H1 (cell line): Measurements from ENCODE around the gene SPOCK2. TPM values are rescaled to one million over a fixed set of nuclear protein-coding genes. Genes with fewer than 3 reads are reported as not detected.

Experiments used
- CTCF ChIA-PET: fragments of 300-600 bp; sonication (Branson Sonifier 250); formaldehyde crosslinking; loops from one replicate; lab custom pipeline; 2021; ENCODE audit not compliant: partially characterized antibody; lab: Charles Lee
- POLR2A ChIA-PET: fragments of 300-600 bp; sonication (Branson Sonifier 250); formaldehyde crosslinking; loops from one replicate; lab custom pipeline; 2021; ENCODE audit warnings: inconsistent platforms; ENCODE audit not compliant: partially characterized antibody; lab: Charles Lee
- DNase-seq, 2 experiments: peaks; one replicate each; pipeline versions ENCODE4 v3.0.0 to v3.0.0-alpha.2; 2010 to 2022; ENCODE audit warnings: low spot score in 2 of 2, low read depth in 1 of 2, mixed read lengths in 1 of 2
- FAIRE-seq: peaks from 2 replicates; lab custom pipeline; 2011; peaks lifted over from hg19 to GRCh38; lab: Jason Lieb, UNC
- H2AFZ ChIP-seq: 2 replicates; pipeline ENCODE4 v1.8.1; 2012; ENCODE audit warnings: low read length, inconsistent platforms
- H2AK5ac ChIP-seq: 2 replicates; pipeline ENCODE4 v1.6.1; 2013; ENCODE audit warnings: low read depth, low read length
- H2BK120ac ChIP-seq: replicated peaks from 2 replicates; pipeline ENCODE3; 2013; ENCODE audit warnings: low read depth, low read length, inconsistent platforms
- H2BK12ac ChIP-seq: 2 replicates; pipeline ENCODE4 v1.6.1; 2013; ENCODE audit warnings: low read depth, low read length
- H2BK15ac ChIP-seq: 2 replicates; pipeline ENCODE4 v1.6.1; 2013; ENCODE audit warnings: low read length
- H2BK20ac ChIP-seq: 2 replicates; pipeline ENCODE4 v1.6.1; 2013; ENCODE audit warnings: low read length
- H2BK5ac ChIP-seq: 2 replicates; pipeline ENCODE4 v1.6.1; 2013; ENCODE audit warnings: low read depth, low read length
- H3K14ac ChIP-seq: 2 replicates; pipeline ENCODE4 v1.6.1; 2013; ENCODE audit warnings: inconsistent platforms; ENCODE audit not compliant: insufficient read length
- H3K18ac ChIP-seq: 2 replicates; pipeline ENCODE4 v1.6.1; 2013; ENCODE audit warnings: low read length; ENCODE audit errors: extremely low read depth
- H3K23ac ChIP-seq: 2 replicates; pipeline ENCODE4 v1.6.1; 2013; ENCODE audit warnings: inconsistent platforms; ENCODE audit not compliant: insufficient read length
- H3K23me2 ChIP-seq: 2 replicates; pipeline ENCODE4 v1.6.1; 2013; ENCODE audit warnings: low read depth, low read length
- H3K27ac ChIP-seq: 2 replicates; pipeline ENCODE4 v1.6.1; 2011; ENCODE audit warnings: low read depth, low read length, inconsistent platforms
- H3K27me3 ChIP-seq, 4 experiments: replicated peaks in 1 of 4; 1 replicate in 1 of 4; 2 replicates in 3 of 4; pipeline versions ENCODE4 v1.6.1 to v1.8.1; 2011 to 2013; ENCODE audit warnings: low read length in 3 of 4, mild to moderate bottlenecking in 3 of 4, inconsistent platforms in 2 of 4, mixed read lengths in 2 of 4, moderate library complexity in 1 of 4; ENCODE audit not compliant: control insufficient read depth in 3 of 4, insufficient read depth in 3 of 4; ENCODE audit errors: extremely low read depth in 1 of 4
- H3K36me3 ChIP-seq, 4 experiments: 2 replicates each; pipeline versions ENCODE4 v1.6.1 to v1.8.1; 2011 to 2013; ENCODE audit warnings: mild to moderate bottlenecking in 4 of 4, low read length in 3 of 4, moderate library complexity in 2 of 4, control low read depth in 1 of 4, inconsistent platforms in 1 of 4; ENCODE audit not compliant: insufficient read depth in 4 of 4, control insufficient read depth in 2 of 4
- H3K4ac ChIP-seq: replicated peaks from 2 replicates; pipeline ENCODE3; 2013; ENCODE audit warnings: low read length, low read depth, mixed read lengths, inconsistent platforms; ENCODE audit not compliant: insufficient read length
- H3K4me1 ChIP-seq, 4 experiments: replicated peaks in 1 of 4; 1 replicate in 1 of 4; 2 replicates in 3 of 4; pipeline versions ENCODE4 v1.6.1 to v1.8.1; 2011 to 2013; ENCODE audit warnings: low read length in 3 of 4, inconsistent platforms in 2 of 4, mixed read lengths in 1 of 4; ENCODE audit not compliant: insufficient read depth in 4 of 4, control insufficient read depth in 3 of 4
- H3K4me2 ChIP-seq, 2 experiments: 2 replicates each; pipeline versions ENCODE4 v1.6.1 to v1.8.1; 2011 to 2013; ENCODE audit warnings: low read depth in 2 of 2, low read length in 2 of 2, control low read depth in 1 of 2, inconsistent platforms in 1 of 2, mild to moderate bottlenecking in 1 of 2; ENCODE audit not compliant: insufficient read depth in 1 of 2
- H3K4me3 ChIP-seq, 4 experiments: fragments of 200-600, 300-600 bp in 1 of 4; sonication (generic), shearing (Covaris generic), sonication (Bioruptor Twin) in 1 of 4; 2 replicates each; pipeline versions ENCODE4 v1.5.1 to v1.8.1; 2011 to 2016; ENCODE audit warnings: low read length in 4 of 4, low read depth in 3 of 4, control low read depth in 2 of 4, inconsistent platforms in 2 of 4, mild to moderate bottlenecking in 2 of 4, mixed read lengths in 1 of 4, moderate library complexity in 1 of 4; ENCODE audit not compliant: insufficient read depth in 2 of 4; ENCODE audit errors: extremely low read depth in 1 of 4
- H3K56ac ChIP-seq: replicated peaks from 2 replicates; pipeline ENCODE3; 2013; ENCODE audit warnings: low read depth, mild to moderate bottlenecking, mixed read lengths, low read length, inconsistent platforms; ENCODE audit not compliant: insufficient read length
- H3K79me1 ChIP-seq: 2 replicates; pipeline ENCODE4 v1.6.1; 2013; ENCODE audit warnings: low read depth, low read length, control low read depth
- H3K79me2 ChIP-seq, 2 experiments: 2 replicates each; pipeline versions ENCODE4 v1.6.1 to v1.8.1; 2012 to 2013; ENCODE audit warnings: low read length in 2 of 2, mild to moderate bottlenecking in 2 of 2, inconsistent platforms in 1 of 2; ENCODE audit not compliant: insufficient read depth in 2 of 2, control insufficient read depth in 1 of 2
- H3K9ac ChIP-seq, 4 experiments: replicated peaks in 1 of 4; 1 replicate in 1 of 4; 2 replicates in 3 of 4; pipeline versions ENCODE4 v1.6.1 to v1.8.1; 2011 to 2013; ENCODE audit warnings: low read depth in 3 of 4, low read length in 3 of 4, control low read depth in 2 of 4, mild to moderate bottlenecking in 2 of 4, moderate library complexity in 2 of 4, inconsistent platforms in 1 of 4; ENCODE audit errors: extremely low read depth in 1 of 4
- H3K9me3 ChIP-seq, 2 experiments: 2 replicates each; pipeline versions ENCODE4 v1.6.1 to v1.8.1; 2012 to 2013; ENCODE audit warnings: mild to moderate bottlenecking in 2 of 2, moderate library complexity in 2 of 2, control low read depth in 1 of 2, inconsistent platforms in 1 of 2, low read depth in 1 of 2, low read length in 1 of 2, mixed read lengths in 1 of 2; ENCODE audit not compliant: insufficient read depth in 2 of 2
- H4K20me1 ChIP-seq, 2 experiments: replicated peaks in 1 of 2; 2 replicates each; pipeline versions ENCODE3 to v1.8.1; 2011 to 2013; ENCODE audit warnings: inconsistent platforms in 2 of 2, low read length in 2 of 2, mild to moderate bottlenecking in 1 of 2; ENCODE audit not compliant: insufficient read depth in 2 of 2, control insufficient read depth in 1 of 2
- H4K5ac ChIP-seq: 2 replicates; pipeline ENCODE4 v1.6.1; 2013; ENCODE audit warnings: low read length, low read depth, mixed read lengths, inconsistent platforms; ENCODE audit not compliant: insufficient read length
- H4K8ac ChIP-seq: 2 replicates; pipeline ENCODE4 v1.8.0; 2013; ENCODE audit warnings: mild to moderate bottlenecking, moderate library complexity, low read length, inconsistent platforms; ENCODE audit not compliant: insufficient read depth; ENCODE audit errors: extremely low read depth
- H4K91ac ChIP-seq: replicated peaks from 2 replicates; pipeline ENCODE3; 2013; ENCODE audit warnings: low read length, mixed read lengths, inconsistent platforms; ENCODE audit not compliant: insufficient read length
- ASH2L ChIP-seq: fragments of 200-600, 300-600 bp; sonication (generic); IDR thresholded peaks from one replicate; pipeline ENCODE4 v1.7.1; 2017; ENCODE audit warnings: low read length
- BACH1 ChIP-seq: IDR thresholded peaks from 2 replicates; pipeline ENCODE4 v1.6.1; 2012; ENCODE audit warnings: low read length, improper control_type of control experiment
- CREB1 ChIP-seq: IDR thresholded peaks from 2 replicates; pipeline ENCODE4 v1.6.1; 2012; ENCODE audit warnings: inconsistent platforms
- CTBP2 ChIP-seq: IDR thresholded peaks from 2 replicates; pipeline ENCODE4 v1.7.0; 2011; ENCODE audit warnings: borderline replicate concordance, mild to moderate bottlenecking, moderate library complexity, mixed read lengths, low read length; ENCODE audit not compliant: insufficient read depth, insufficient read length
- GTF2F1 ChIP-seq: IDR thresholded peaks from 2 replicates; pipeline ENCODE4 v1.6.1; 2012; ENCODE audit warnings: low read depth, low read length, improper control_type of control experiment, borderline replicate concordance
- JUND ChIP-seq: IDR thresholded peaks from 2 replicates; pipeline ENCODE4 v1.6.1; 2011; ENCODE audit warnings: mild to moderate bottlenecking, improper control_type of control experiment, low read length
- SP4 ChIP-seq: IDR thresholded peaks from 2 replicates; pipeline ENCODE4 v1.6.1; 2012; ENCODE audit warnings: low read length, inconsistent platforms
- WGBS, 2 experiments: shearing (Covaris generic) in 1 of 2; methylation state at CpG; one replicate each; pipeline versions ENCODE4 v1.1.6 to v1.1.7; 2013 to 2015; ENCODE audit warnings: low lambda C conversion rate in 2 of 2, mixed read lengths in 2 of 2, inconsistent platforms in 1 of 2, low coverage in 1 of 2, missing lambda C conversion rate in 1 of 2; ENCODE audit not compliant: insufficient replicate concordance in 2 of 2, insufficient coverage in 1 of 2, insufficient read length in 1 of 2; ENCODE audit errors: extremely low coverage in 1 of 2, missing lambda C conversion rate in 1 of 2; 5-methylcytosine and 5-hydroxymethylcytosine counted together
- polyA plus RNA-seq, 7 experiments: library from polyadenylated mRNA; depleted of rRNA in 3 of 7; stranded (reverse) in 5 of 7; unstranded in 2 of 7; fragments of >200 nt in 5 of 7; fragments of 200-250 nt in 2 of 7; gene quantifications; 1 replicate in 5 of 7; 2 replicates in 1 of 7; 4 replicates in 1 of 7; pipeline versions ENCODE4 v1.2.1 to v1.2.3, GENCODE V29; 2011 to 2013; ENCODE audit warnings: missing spikeins in 2 of 7, mixed read lengths in 2 of 7
- total RNA-seq: library from RNA; stranded (reverse); fragmentation: NEBNext Ultra II Directional; extraction: Animal tissue kit (Norgen Biotek cat#: 25700); gene quantifications from 2 replicates; pipeline ENCODE4 v1.2.1, GENCODE V29; 2021
- TF ChIP-seq, protein P1 (sequence below): IDR thresholded peaks from 2 replicates; pipeline ENCODE4 v1.6.1; 2012; ENCODE audit warnings: low read length, inconsistent platforms
- TF ChIP-seq, protein P2 (sequence below): IDR thresholded peaks from 2 replicates; pipeline ENCODE4 v1.6.1; 2012; ENCODE audit warnings: inconsistent platforms

The SPOCK2 gene
- total and polyA plus RNA-seq, 2 of the 8 experiments (the other 6 are each of a cell fraction or from before 2014, with no cell fraction given), result 1.5 to 1.9 TPM

GRCh38 chr10:72123616-72124015 lies 35.3 kb upstream of the SPOCK2 start:
- H3K27me3 ChIP-seq, result no peaks in the 10 kb centered on the region
- no peak overlapping the region for H2BK20ac ChIP-seq
- H3K4me1 ChIP-seq, result peaks cover 0 to 5% (median 2%) of the 10 kb centered on the region in 4 experiments; a peak in 2 of 7 replicates
- CTCF ChIA-PET, result interaction anchor here (0.6 to 5.0 kb wide), 4 partner anchors 15 to 214 kb away, joined by 3 to 39 read pairs (median 11); no protein-coding TSS in a partner anchor
- no peaks in the 10 kb centered on the region for H3K36me3 ChIP-seq
- no peak overlapping the region for H2BK15ac ChIP-seq
- no peaks in the 10 kb centered on the region for H3K79me2 ChIP-seq
- no peak for FAIRE-seq
- H3K4me3 ChIP-seq, result no peak overlapping the region
- WGBS, 2 experiments, result 87% methylated on average over 4 of the region's 4 CpGs; no CpG with 5 or more reads in 1 of the 2 experiments
- no peak overlapping the region for H4K8ac ChIP-seq
- no peak overlapping the region for H2BK120ac ChIP-seq
- DNase-seq, result no peak
- no peaks in the 10 kb centered on the region for H4K20me1 ChIP-seq
- H2AK5ac ChIP-seq, result no peak overlapping the region
- H3K79me1 ChIP-seq, result no peaks in the 10 kb centered on the region
- no peak overlapping the region for H4K5ac ChIP-seq
- no peaks in the 10 kb centered on the region for H3K9me3 ChIP-seq
- no peak overlapping the region for H2BK12ac ChIP-seq
- no peak overlapping the region for H3K56ac ChIP-seq
- POLR2A ChIA-PET, result no interaction called here
- H3K9ac ChIP-seq, result no peak overlapping the region
- H3K4ac ChIP-seq, result no peak overlapping the region
- no peak overlapping the region for H3K18ac ChIP-seq
- no peak overlapping the region for H3K14ac ChIP-seq
- H3K4me2 ChIP-seq, result no peak overlapping the region
- no peak overlapping the region for H2BK5ac ChIP-seq
- H3K23me2 ChIP-seq, result no peaks in the 10 kb centered on the region
- H4K91ac ChIP-seq, result no peak overlapping the region
- H3K23ac ChIP-seq, result no peak overlapping the region
- H3K27ac ChIP-seq, result no peak overlapping the region
- no peak overlapping the region for H2AFZ ChIP-seq
- TF ChIP-seq CTBP2 (no peak), ASH2L (no peak), BACH1 (no peak), SP4 (no peak), JUND (no peak), CREB1 (no peak), GTF2F1 (no peak)
- TF ChIP-seq, protein P1, sequence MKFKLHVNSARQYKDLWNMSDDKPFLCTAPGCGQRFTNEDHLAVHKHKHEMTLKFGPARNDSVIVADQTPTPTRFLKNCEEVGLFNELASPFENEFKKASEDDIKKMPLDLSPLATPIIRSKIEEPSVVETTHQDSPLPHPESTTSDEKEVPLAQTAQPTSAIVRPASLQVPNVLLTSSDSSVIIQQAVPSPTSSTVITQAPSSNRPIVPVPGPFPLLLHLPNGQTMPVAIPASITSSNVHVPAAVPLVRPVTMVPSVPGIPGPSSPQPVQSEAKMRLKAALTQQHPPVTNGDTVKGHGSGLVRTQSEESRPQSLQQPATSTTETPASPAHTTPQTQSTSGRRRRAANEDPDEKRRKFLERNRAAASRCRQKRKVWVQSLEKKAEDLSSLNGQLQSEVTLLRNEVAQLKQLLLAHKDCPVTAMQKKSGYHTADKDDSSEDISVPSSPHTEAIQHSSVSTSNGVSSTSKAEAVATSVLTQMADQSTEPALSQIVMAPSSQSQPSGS, result no peak
- TF ChIP-seq, protein P2, sequence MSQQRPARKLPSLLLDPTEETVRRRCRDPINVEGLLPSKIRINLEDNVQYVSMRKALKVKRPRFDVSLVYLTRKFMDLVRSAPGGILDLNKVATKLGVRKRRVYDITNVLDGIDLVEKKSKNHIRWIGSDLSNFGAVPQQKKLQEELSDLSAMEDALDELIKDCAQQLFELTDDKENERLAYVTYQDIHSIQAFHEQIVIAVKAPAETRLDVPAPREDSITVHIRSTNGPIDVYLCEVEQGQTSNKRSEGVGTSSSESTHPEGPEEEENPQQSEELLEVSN, result no peak
